IgD-negative memory B cell (primary cell): ENCODE measurements around the gene IRAK2. TPM values are rescaled to one million over a fixed set of nuclear protein-coding genes. Genes with fewer than 3 reads are reported as not detected.

ENCODE experiments used
- H3K27ac Mint-ChIP-seq, 3 donors: one replicate each; pipeline ENCODE4 v1.8.0; 2020 to 2022; ENCODE audit warnings: mild to moderate bottlenecking in 3 of 3, mixed read lengths in 3 of 3, moderate library complexity in 1 of 3
- H3K27me3 Mint-ChIP-seq: one replicate; pipeline ENCODE4 v1.8.0; 2021; ENCODE audit warnings: mixed read lengths
- H3K36me3 Mint-ChIP-seq: one replicate; pipeline ENCODE4 v1.8.0; 2020; ENCODE audit warnings: mild to moderate bottlenecking, mixed read lengths
- H3K4me1 Mint-ChIP-seq, 3 donors: one replicate each; pipeline ENCODE4 v1.8.0; 2020 to 2022; ENCODE audit warnings: mixed read lengths in 3 of 3, mild to moderate bottlenecking in 1 of 3
- H3K4me3 Mint-ChIP-seq, 4 donors: one replicate each; pipeline ENCODE4 v1.8.0; 2020 to 2022; ENCODE audit warnings: mild to moderate bottlenecking in 4 of 4, mixed read lengths in 4 of 4, moderate library complexity in 3 of 4
- H3K9me3 Mint-ChIP-seq, 3 donors: one replicate each; pipeline ENCODE4 v1.8.0; 2020 to 2021; ENCODE audit warnings: mixed read lengths in 3 of 3, mild to moderate bottlenecking in 1 of 3
- polyA plus RNA-seq: library from polyadenylated mRNA; unstranded; fragments of 300-500 nt; fragmentation: Illumina TruSeq; gene quantifications from one replicate; pipeline ENCODE4 v1.2.3, GENCODE V29; 2021

The IRAK2 gene
- polyA plus RNA-seq, 1 donor from 2014 or later, result 8.4 TPM

DNA sequence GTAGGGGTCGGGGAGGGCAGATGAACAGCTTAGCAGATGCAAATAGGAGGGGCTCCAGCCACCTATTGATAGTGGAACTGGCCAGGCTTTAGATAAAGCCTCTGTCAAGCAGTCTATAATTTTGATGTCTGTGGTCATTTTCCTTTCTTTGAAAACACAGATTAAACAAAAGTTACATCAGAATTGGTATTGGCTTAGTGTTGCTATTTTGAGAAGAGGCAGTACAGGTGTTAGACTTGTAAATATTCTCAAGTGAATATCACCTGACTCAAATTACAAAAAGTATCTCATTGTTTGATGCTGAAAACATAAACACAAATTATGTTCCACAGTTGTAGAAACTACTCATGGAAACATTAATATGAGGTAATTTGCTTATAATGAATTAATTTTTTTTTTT, 109.9 kb downstream of the IRAK2 start:
- H3K4me3 Mint-ChIP-seq, result peak overlapping the region in 1 of 4 donors; percentile 9
- H3K27ac Mint-ChIP-seq, result peak overlapping the region in 2 of 3 donors; percentile 68 to 93
- H3K27me3 Mint-ChIP-seq, result no peaks in the 10 kb centered on the region
- H3K4me1 Mint-ChIP-seq, result peaks cover 18 to 20% (median 19%) of the 10 kb centered on the region in 3 donors
- H3K9me3 Mint-ChIP-seq, result no peaks in the 10 kb centered on the region
- H3K36me3 Mint-ChIP-seq, result peaks cover 3% of the 10 kb centered on the region

DNA sequence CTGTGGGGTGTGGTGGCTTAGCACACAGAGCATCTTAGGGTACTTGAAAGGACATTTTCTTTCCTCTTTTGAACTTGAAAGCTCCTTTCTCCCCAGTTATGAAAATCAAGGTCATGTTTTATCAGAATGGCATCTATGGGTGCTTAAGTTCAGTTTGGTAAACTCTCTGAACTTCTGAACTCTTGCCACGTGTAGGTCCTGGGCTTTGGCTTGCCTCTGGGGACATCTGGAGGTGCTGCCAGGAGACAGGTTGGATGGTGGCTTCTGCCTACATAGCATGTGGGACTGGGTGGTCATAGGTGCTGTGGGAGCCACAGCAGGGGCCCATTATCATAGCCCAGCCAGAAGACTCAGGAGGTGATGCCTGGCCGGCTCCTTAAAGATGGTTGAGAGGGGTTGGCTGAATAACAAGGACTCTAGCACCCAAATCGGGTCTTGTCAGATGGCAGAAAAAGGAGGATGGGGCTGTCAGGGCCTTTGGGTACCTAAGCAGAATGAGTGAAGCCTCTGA, 112.5 kb downstream of the IRAK2 start:
- Mint-ChIP-seq H3K4me1 (peaks cover 17 to 21% (median 20%) of the 10 kb centered on the region in 3 donors), H3K4me3 (no peak overlapping the region), H3K27ac (no peak overlapping the region), H3K36me3 (peaks cover 6% of the 10 kb centered on the region), H3K9me3 (no peaks in the 10 kb centered on the region), H3K27me3 (no peaks in the 10 kb centered on the region)

DNA sequence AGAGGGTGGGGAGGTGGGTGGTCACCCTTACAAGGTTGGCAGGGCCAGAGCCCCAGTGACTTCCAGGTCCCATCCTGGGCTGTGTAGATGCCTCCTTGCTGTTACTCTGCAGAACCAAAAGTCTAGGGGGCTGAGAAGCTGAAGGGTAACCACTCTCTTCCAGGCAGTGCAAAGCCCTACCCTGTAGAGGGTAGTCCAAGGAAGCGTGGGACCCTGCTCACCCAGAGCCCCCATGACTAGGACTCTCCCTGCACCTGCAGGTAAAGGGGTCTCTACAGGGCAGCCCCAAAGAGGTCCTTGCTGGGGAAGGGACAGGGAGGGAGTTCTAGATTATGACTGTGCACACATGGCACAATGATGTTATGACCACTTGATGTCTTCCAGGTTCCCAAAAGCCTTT, 113.8 kb downstream of the IRAK2 start:
- no peak overlapping the region for H3K4me3 Mint-ChIP-seq
- no peaks in the 10 kb centered on the region for H3K9me3 Mint-ChIP-seq
- peaks cover 6% of the 10 kb centered on the region for H3K36me3 Mint-ChIP-seq
- H3K27me3 Mint-ChIP-seq, result no peaks in the 10 kb centered on the region
- peaks cover 10 to 14% (median 12%) of the 10 kb centered on the region in 3 donors for H3K4me1 Mint-ChIP-seq
- peak overlapping the region in 1 of 3 donors; percentile 39 for H3K27ac Mint-ChIP-seq

DNA sequence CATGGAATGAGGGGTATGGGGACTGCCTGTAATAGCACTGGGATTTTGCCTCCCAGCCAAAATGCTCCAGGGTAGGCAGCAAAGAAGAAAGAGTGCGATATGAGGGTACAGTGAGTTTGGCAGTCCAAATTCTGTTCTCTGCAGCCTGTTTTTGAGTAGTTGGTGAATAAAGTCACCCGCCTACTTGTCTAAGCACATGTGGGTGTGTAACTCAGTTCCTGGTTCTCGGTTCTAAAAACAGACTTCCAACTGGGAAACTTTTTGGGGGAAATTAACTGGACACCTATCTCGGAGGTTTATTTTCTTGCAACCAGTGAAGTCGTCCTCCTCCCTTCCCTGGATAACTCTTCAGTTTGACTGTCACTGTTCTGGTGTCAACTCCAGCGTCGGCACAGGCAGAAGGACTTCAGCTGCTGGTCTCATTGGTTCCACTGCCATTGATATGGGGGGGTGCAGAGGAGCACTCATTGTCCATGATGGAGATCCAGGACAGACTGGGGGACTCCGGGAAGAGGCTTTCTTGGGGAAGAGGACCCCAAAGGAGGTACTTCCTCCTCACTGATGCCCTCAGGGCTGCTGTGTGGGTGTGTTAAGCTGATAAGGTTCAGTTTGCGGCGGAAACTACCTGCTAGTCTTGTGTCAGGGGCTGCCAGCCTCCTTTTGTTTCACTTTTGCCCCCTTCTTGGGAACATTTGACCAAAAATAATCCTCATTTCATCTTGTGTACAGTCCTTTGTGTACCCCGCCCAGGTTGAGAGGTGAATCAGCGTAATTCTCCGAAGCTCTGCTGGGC, 114.9 kb downstream of the IRAK2 start:
- Mint-ChIP-seq H3K4me1 (peaks cover 5 to 11% (median 10%) of the 10 kb centered on the region in 3 donors), H3K9me3 (no peaks in the 10 kb centered on the region), H3K27me3 (no peaks in the 10 kb centered on the region), H3K4me3 (peak overlapping the region in 1 of 4 donors; percentile 5), H3K27ac (peak overlapping the region in 1 of 3 donors; percentile 53), H3K36me3 (peaks cover 6% of the 10 kb centered on the region)

DNA sequence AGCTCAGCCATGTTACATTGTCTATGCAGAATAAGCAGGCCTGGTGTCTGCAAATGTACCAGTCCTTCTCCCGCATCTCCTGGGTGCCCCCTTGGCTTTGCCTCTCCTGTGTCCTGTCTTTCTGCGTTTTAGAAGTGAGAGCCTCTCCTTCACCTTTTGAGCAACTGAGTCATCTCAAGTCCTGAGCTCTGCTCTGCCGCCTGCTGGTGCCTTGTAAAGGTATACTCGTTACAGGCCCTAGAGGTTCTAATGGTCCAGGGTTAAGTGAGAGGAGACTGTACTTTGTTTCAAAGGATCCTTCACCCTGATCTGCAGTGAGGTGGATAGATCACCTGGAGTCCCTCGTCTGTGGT, 115.4 kb downstream of the IRAK2 start:
- H3K4me1 Mint-ChIP-seq, result peaks cover 8 to 13% (median 11%) of the 10 kb centered on the region in 3 donors
- H3K9me3 Mint-ChIP-seq, result no peaks in the 10 kb centered on the region
- no peaks in the 10 kb centered on the region for H3K27me3 Mint-ChIP-seq
- no peak overlapping the region for H3K27ac Mint-ChIP-seq
- H3K4me3 Mint-ChIP-seq, result no peak overlapping the region
- H3K36me3 Mint-ChIP-seq, result peaks cover 6% of the 10 kb centered on the region

DNA sequence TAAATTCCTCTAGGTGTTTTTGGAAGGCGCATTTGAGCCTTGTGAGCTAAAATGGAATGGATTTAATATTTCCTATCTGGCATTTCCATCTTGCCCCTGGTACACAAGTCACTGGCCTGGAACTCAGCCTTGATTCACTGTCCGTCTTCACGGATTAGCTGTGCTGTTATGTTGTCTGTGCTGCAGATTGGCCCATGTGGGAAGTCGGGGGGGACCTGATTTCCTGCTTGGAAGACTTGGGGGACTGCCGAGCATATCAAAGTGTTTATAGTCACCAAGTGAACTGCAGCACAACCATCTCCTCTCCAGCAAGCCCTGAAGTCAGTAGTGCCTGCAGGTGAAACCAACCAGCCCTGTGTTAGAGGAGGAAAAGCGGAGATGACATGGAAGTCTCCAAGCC, 115.9 kb downstream of the IRAK2 start:
- peaks cover 10 to 13% (median 11%) of the 10 kb centered on the region in 3 donors for H3K4me1 Mint-ChIP-seq
- no peak overlapping the region for H3K4me3 Mint-ChIP-seq
- H3K27ac Mint-ChIP-seq, result no peak overlapping the region
- no peaks in the 10 kb centered on the region for H3K27me3 Mint-ChIP-seq
- H3K9me3 Mint-ChIP-seq, result no peaks in the 10 kb centered on the region
- peaks cover 6% of the 10 kb centered on the region for H3K36me3 Mint-ChIP-seq

DNA sequence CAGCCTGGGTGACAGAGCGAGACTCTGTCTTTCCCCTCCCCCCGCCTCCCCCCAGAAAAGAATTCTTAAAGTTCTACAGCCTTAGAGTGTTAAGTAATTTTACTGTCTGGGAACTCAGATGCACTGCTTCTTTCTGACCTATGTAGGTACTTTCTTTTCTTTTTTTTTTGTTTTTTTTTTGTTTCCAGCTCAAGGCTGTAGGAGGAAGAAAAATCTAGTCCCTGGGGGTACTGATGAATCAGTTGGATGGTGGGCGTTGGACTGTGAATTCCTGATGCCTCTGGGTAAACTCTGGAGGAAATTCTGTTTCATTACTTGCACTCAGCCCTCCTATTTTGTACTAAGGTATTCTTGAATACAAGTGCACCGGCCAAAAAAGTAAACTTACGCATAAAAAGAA, 117.2 kb downstream of the IRAK2 start:
- H3K4me1 Mint-ChIP-seq, result peaks cover 11 to 13% (median 11%) of the 10 kb centered on the region in 3 donors
- no peaks in the 10 kb centered on the region for H3K27me3 Mint-ChIP-seq
- H3K4me3 Mint-ChIP-seq, result no peak overlapping the region
- H3K36me3 Mint-ChIP-seq, result peaks cover 9% of the 10 kb centered on the region
- H3K9me3 Mint-ChIP-seq, result no peaks in the 10 kb centered on the region
- H3K27ac Mint-ChIP-seq, result no peak overlapping the region

DNA sequence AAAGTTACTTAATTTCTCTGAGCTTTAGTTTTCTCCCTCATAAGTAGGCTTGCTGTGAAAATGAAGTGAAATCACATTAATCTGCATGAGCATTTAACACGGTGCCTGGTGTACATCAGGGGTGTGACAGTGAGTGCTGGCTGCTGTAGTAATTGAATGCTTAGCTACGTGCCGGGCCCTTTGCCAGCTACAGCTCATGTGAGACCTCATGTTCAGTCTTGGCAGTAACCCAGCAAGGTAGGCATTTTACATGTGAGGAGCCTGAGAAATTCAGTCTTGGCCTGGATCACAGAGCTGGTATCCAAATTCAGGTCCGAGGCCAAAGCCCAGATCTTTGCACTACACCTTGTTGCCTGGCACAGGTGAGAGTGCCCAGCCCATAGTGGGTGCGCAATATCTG, 118.9 kb downstream of the IRAK2 start:
- H3K9me3 Mint-ChIP-seq, result no peaks in the 10 kb centered on the region
- H3K36me3 Mint-ChIP-seq, result peaks cover 8% of the 10 kb centered on the region
- no peak overlapping the region for H3K4me3 Mint-ChIP-seq
- peaks cover 8 to 14% (median 13%) of the 10 kb centered on the region in 3 donors for H3K4me1 Mint-ChIP-seq
- H3K27ac Mint-ChIP-seq, result peak overlapping the region in 1 of 3 donors; percentile 73
- no peaks in the 10 kb centered on the region for H3K27me3 Mint-ChIP-seq

DNA sequence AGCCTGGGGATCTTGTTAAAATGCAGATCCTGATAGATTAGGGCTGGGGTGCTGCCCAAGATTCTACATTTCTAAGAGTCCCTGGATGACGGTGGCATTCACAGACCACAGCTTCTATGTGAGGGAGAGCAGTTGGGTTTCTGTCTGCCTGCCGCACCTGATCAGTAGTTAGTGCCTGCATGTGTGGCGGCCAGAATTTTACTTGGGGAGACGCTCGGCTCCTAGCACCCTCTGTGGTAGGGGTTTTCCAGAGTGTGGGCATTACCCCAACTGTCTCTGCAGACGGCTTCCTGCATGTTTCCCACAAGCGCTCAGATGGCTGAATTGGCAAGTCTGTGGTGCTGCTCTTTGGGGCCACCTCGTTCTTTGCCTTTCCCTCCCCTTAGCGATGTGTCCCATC, 119.8 kb downstream of the IRAK2 start:
- peaks cover 8% of the 10 kb centered on the region for H3K36me3 Mint-ChIP-seq
- H3K4me1 Mint-ChIP-seq, result peaks cover 8 to 14% (median 13%) of the 10 kb centered on the region in 3 donors
- no peak overlapping the region for H3K4me3 Mint-ChIP-seq
- no peaks in the 10 kb centered on the region for H3K9me3 Mint-ChIP-seq
- H3K27ac Mint-ChIP-seq, result peak overlapping the region; percentile 39 to 73 (median 64)
- H3K27me3 Mint-ChIP-seq, result no peaks in the 10 kb centered on the region

DNA sequence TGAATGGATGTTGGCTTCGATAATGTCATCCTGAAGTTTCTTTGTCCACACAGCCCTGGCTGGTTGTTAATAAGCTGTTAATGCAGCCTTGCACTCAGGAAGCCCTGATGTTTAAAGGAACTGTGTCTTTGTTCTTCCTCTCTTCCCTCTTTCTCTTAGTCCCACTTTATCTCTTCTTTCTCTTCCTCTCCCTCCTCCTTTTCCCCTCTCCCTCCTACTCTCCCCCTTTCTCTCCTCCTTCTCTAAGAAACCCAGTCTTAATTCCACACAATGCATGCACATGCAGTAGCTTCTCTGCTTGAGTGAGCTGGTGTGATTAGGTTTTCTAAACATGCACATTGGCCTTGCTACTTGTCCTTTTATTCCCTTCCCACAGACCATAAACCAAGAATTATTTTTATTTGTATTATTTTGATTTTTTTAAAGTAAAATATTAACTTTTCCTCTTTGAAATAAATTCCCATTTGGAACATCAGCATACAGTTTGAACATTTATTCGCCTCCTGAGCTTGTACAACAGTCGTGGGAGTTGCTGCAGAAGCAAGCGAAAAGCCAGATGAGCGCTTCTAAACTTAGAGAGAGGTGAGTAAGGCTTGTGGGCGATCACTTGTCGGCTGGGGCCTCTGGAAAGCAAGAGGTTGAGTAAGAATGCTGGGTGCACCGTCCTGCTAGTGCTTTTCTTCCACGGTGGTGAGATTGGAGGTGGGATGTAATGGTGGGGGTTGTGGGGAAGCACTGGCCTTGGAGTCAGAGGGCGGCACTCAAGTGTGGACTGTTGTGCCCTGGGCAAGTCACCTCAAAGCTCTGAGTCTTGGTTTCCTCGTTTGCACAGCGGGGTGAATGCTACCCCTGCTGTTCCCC, 120.8 kb downstream of the IRAK2 start:
- H3K27ac Mint-ChIP-seq, result peak overlapping the region in 2 of 3 donors; percentile 39 to 90
- no peaks in the 10 kb centered on the region for H3K27me3 Mint-ChIP-seq
- peaks cover 8% of the 10 kb centered on the region for H3K36me3 Mint-ChIP-seq
- no peak overlapping the region for H3K4me3 Mint-ChIP-seq
- H3K4me1 Mint-ChIP-seq, result peaks cover 8 to 14% (median 13%) of the 10 kb centered on the region in 3 donors
- no peaks in the 10 kb centered on the region for H3K9me3 Mint-ChIP-seq

DNA sequence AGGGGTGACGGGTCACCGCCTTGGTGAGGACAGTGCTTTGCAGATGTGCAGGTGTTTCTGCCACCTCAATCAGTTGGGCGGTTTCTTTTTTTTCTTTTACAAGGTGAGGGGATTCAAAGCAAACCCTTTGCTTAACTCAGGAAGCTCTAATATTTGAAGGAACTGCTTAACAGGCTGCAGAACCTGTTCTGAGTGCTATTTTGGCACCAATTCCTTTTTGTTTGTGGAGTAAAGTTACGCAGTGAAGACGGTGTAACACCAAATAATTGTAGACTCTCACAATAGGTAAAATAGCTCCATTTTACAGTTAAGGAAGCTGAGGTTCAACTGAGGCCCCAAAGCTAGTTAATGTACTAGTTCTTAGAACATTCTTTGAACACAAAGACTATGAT, 121.4 kb downstream of the IRAK2 start:
- Mint-ChIP-seq H3K27ac (peak overlapping the region in 2 of 3 donors; percentile 39 to 90), H3K4me3 (no peak overlapping the region), H3K27me3 (no peaks in the 10 kb centered on the region)

DNA sequence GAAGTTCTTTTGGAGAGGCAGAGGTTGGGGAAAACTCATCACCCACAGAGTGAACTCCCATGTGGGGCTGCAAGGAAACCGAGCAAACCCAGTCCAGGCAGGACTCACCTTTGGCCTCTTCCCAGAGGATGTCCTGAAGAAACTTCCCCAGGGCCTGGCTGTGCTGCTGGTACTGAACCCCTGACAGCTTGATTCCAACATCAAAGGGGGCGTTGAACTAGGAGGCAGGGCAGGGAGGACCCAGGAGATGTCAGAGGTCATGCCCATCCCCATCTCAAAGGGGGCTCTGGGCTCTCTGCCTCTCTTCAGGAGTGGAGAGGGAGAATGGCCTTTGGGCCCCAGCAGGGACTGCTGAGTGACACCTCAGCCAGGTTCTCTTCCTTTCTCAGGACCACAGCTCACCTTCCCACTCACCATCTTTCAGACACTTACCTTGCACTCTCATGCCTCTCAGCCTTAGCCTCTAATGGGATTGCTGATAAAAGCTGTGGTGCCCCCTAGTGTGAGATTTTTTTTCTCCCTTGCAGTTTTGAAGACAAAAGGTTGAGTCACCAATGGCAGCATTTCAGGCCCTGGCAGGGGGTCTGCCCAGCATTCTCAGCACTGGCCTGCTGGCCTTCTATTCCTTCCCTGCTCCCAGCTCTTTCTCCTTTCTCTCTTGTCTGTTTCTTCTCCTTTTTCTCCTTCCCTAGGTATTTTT, 122.0 kb downstream of the IRAK2 start:
- H3K4me3 Mint-ChIP-seq, result peak overlapping the region in 1 of 4 donors; percentile 63
- peak overlapping the region in 2 of 3 donors; percentile 42 to 49 for H3K27ac Mint-ChIP-seq
- no peaks in the 10 kb centered on the region for H3K27me3 Mint-ChIP-seq
- no peaks in the 10 kb centered on the region for H3K9me3 Mint-ChIP-seq
- peaks cover 8% of the 10 kb centered on the region for H3K36me3 Mint-ChIP-seq
- H3K4me1 Mint-ChIP-seq, result peaks cover 11 to 15% (median 14%) of the 10 kb centered on the region in 3 donors

More for the DNA sequence above, 121.4 kb downstream of the IRAK2 start:
- Mint-ChIP-seq H3K36me3 (peaks cover 8% of the 10 kb centered on the region), H3K4me1 (peaks cover 8 to 14% (median 13%) of the 10 kb centered on the region in 3 donors), H3K9me3 (no peaks in the 10 kb centered on the region)

DNA sequence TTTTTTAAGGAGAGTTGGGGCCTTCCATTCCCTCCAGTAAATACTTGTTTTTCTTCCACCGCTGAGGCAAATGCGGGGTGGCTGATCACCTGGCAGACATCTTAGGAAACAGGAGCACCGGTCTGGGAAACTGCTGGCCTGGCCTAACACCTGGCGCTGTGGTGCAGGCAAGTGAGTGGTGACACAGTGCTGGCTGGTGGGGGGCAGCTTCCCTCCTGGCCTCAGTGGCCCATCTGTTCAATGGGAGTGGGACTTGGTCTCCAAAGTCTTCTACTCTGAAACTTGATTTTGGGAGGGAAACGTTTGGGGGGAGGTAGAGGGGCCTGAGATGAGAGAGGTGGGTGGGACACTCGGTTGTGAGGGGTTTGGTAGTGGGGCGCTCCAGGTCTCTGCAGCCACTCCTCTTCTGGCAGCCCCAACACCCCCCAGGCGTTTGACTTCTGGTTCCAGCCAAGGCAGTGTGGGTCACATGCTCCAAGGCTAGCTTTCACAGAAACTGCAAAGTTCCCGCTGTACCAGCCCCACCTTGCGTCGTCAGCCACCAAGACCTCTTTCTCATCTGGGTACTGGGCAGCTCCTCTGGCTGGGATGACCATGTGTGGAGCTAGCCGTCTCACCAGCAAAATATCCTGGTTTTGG, 123.3 kb downstream of the IRAK2 start:
- no peaks in the 10 kb centered on the region for H3K9me3 Mint-ChIP-seq
- H3K27ac Mint-ChIP-seq, result no peak overlapping the region
- peaks cover 19 to 28% (median 20%) of the 10 kb centered on the region in 3 donors for H3K4me1 Mint-ChIP-seq
- H3K36me3 Mint-ChIP-seq, result peaks cover 5% of the 10 kb centered on the region
- no peaks in the 10 kb centered on the region for H3K27me3 Mint-ChIP-seq
- H3K4me3 Mint-ChIP-seq, result no peak overlapping the region

DNA sequence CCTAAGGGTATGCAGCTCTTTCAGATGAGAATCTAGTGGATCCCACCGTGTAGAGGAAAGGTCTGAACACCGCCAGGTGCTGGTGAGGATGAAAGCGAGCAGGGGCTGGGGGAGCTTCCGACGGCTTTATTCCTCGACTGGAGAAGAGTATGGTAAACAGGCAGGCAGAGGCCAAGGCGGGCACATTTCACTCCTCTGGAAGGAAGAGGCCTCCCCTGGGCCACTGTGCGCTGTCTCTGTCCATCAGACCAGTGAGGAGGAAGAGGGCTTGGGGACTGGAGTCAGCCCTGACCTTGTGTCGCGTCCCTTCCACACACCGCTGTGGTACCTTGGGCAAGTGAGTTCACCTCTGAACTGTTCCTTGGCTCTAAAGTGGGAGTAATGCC, 123.8 kb downstream of the IRAK2 start:
- Mint-ChIP-seq H3K9me3 (no peaks in the 10 kb centered on the region), H3K4me3 (no peak overlapping the region), H3K4me1 (peaks cover 23 to 31% (median 25%) of the 10 kb centered on the region in 3 donors), H3K27ac (peak overlapping the region in 1 of 3 donors; percentile 46), H3K27me3 (no peaks in the 10 kb centered on the region), H3K36me3 (peaks cover 5% of the 10 kb centered on the region)
